Testis (tissue), 3 donors: ENCODE results near the gene ACTRT3. TPM values are rescaled to one million over a fixed set of nuclear protein-coding genes. Genes with fewer than 3 reads are reported as not detected.

Source experiments
- polyA plus RNA-seq: library from polyadenylated mRNA; stranded (reverse); fragments of 350-450 nt; fragmentation: Illumina TruSeq; extraction: RNeasy Lipid Tissue Mini Kit (QIAGEN cat#74804); gene quantifications from one replicate; pipeline ENCODE4 v1.2.3, GENCODE V29; 2014; ENCODE audit warnings: low read depth, low replicate concordance; ENCODE audit not compliant: insufficient read depth
- small RNA-seq, 2 donors: library from RNA; depleted of rRNA; stranded (forward); fragments of <200 nt; gene quantifications; one replicate each; pipeline ENCODE3, GENCODE V24; 2016
- total RNA-seq, 2 donors: library from RNA; depleted of rRNA; stranded (reverse); fragments of >200 nt; gene quantifications; one replicate each; pipeline ENCODE4 v1.2.3, GENCODE V29; 2016

ACTRT3 gene
- total and polyA plus RNA-seq, 3 donors from 2014 or later, result 26.7 to 104 (median 47.4) TPM

Small RNAs within 50 kb of the gene (small RNA-seq; reads per million reads assigned to genes)
- gene RNU6-637P, result 0 reads per million in 2 donors

Other genes starting within 250 kb of the ACTRT3 start
- gene MECOM, start 105.8 kb downstream of the ACTRT3 start, total RNA-seq, result 10 to 100 TPM in 1 of 2 donors, 1 to 10 TPM in 1; 5.2 to 13.5 TPM
- gene MECOM, start 105.8 kb downstream of the ACTRT3 start, polyA plus RNA-seq, result 6.7 TPM
- gene TERC, start 4.5 kb downstream of the ACTRT3 start, total RNA-seq, result 1,000 to 10,000 TPM in 1 of 2 donors, 100 to 1,000 TPM in 1; 512 to 1,059 TPM
- not detected for gene TERC, start 4.5 kb downstream of the ACTRT3 start, polyA plus RNA-seq
- 10 to 100 TPM; 14.6 to 22.4 TPM for gene MYNN, start 3.8 kb upstream of the ACTRT3 start, total RNA-seq
- gene MYNN, start 3.8 kb upstream of the ACTRT3 start, polyA plus RNA-seq, result 27.0 TPM
- gene LRRIQ4, start 43.3 kb upstream of the ACTRT3 start, total RNA-seq, result 1 to 10 TPM in 1 of 2 donors, under 1 TPM in 1; 0.68 to 1.3 TPM
- gene LRRIQ4, start 43.3 kb upstream of the ACTRT3 start, polyA plus RNA-seq, result 3.4 TPM
- 1 to 10 TPM; 9.4 to 9.7 TPM for gene LRRC34, start 43.3 kb upstream of the ACTRT3 start, total RNA-seq
- gene LRRC34, start 43.3 kb upstream of the ACTRT3 start, polyA plus RNA-seq, result 32.8 TPM
- under 1 TPM; 0.19 to 0.24 TPM for gene LRRC31, start 100.4 kb upstream of the ACTRT3 start, total RNA-seq
- 0.15 TPM for gene LRRC31, start 100.4 kb upstream of the ACTRT3 start, polyA plus RNA-seq
- under 1 TPM in 1 of 2 donors, not detected in 1; 0.68 TPM for gene SAMD7, start 142.0 kb upstream of the ACTRT3 start, total RNA-seq
- 0.25 TPM for gene SAMD7, start 142.0 kb upstream of the ACTRT3 start, polyA plus RNA-seq
- gene SEC62, start 197.2 kb upstream of the ACTRT3 start, total RNA-seq, result 10 to 100 TPM; 44.7 to 45.1 TPM
- 23.2 TPM for gene SEC62, start 197.2 kb upstream of the ACTRT3 start, polyA plus RNA-seq